Stimulated activated CD4-positive, alpha-beta T cell treated with anti-CD3 and anti-CD28 coated beads, Interleukin-4, amount 100 ng/mL, for 4 hours (primary cell): ENCODE data around the gene APOA4.
A peak's percentile ranks its signal among the peaks of the same experiment; 100 is the strongest.
"Not testable (repeated sequence)": the region's sequence is repeated elsewhere in the genome, so short reads cannot be mapped to it uniquely, and the experiment has no call there.

ENCODE experiments used
- DNase-seq, 2 experiments: peaks; one replicate each; pipeline ENCODE4 v3.0.0-alpha.2; 2020

Gene APOA4

GRCh38 chr11:116847612-116848011, 24.5 kb upstream of the APOA4 start:
- DNase-seq, result no peak

GRCh38 chr11:116844722-116845121, 21.6 kb upstream of the APOA4 start:
- DNase-seq, result no peak

GRCh38 chr11:116843661-116844060, 20.6 kb upstream of the APOA4 start:
- DNase-seq, result no peak

GRCh38 chr11:116842909-116843308, 19.8 kb upstream of the APOA4 start:
- no peak for DNase-seq

GRCh38 chr11:116842117-116842516, 19.0 kb upstream of the APOA4 start:
- no peak for DNase-seq

GRCh38 chr11:116840746-116841296, 17.7 kb upstream of the APOA4 start:
- no peak for DNase-seq

- DNase-seq, result no peak
These were observed 17.2 kb upstream of the APOA4 start for GRCh38 chr11:116840224-116840745.

GRCh38 chr11:116838321-116839084, 15.4 kb upstream of the APOA4 start:
- no peak for DNase-seq

GRCh38 chr11:116837231-116838091, 14.4 kb upstream of the APOA4 start, which contains the start of gene APOA1:
APOA1 (minus strand) TSS chr11:116837622; CDS start chr11:116837387, 235 bp downstream.
- no peak for DNase-seq

GRCh38 chr11:116836632-116836991, 13.5 kb upstream of the APOA4 start:
- DNase-seq, result no peak

GRCh38 chr11:116835791-116836631, 12.9 kb upstream of the APOA4 start:
- DNase-seq, result peak; percentile 72 to 76

- DNase-seq, result no peak
These were observed 12.1 kb upstream of the APOA4 start for GRCh38 chr11:116835042-116835772.

GRCh38 chr11:116834535-116835041, 11.5 kb upstream of the APOA4 start:
- DNase-seq, result not testable (repeated sequence)

- DNase-seq, result no peak
These were observed 10.9 kb upstream of the APOA4 start for GRCh38 chr11:116833816-116834534.

- DNase-seq, result no peak
These were observed 10.3 kb upstream of the APOA4 start for GRCh38 chr11:116833491-116833815.

- no peak for DNase-seq
These were observed 9.5 kb upstream of the APOA4 start for GRCh38 chr11:116832350-116833290.

- DNase-seq, result no peak
These were observed 8.8 kb upstream of the APOA4 start for GRCh38 chr11:116831790-116832349.

GRCh38 chr11:116830184-116830912, 7.2 kb upstream of the APOA4 start:
- no peak for DNase-seq
